Activated CD4-positive, alpha-beta T cell treated with anti-CD3 and anti-CD28 coated beads, Interleukin-2, amount 50 U/mL, for 16 hours (primary cell): ENCODE measurements around the gene ZCCHC24.
A peak's percentile ranks its signal among the peaks of the same experiment; 100 is the strongest.

ENCODE experiments used
- DNase-seq: peaks from one replicate; pipeline ENCODE4 v3.0.0-alpha.2; 2020

ZCCHC24 gene

GRCh38 chr10:79444199-79445119 is 965 bp downstream of the ZCCHC24 start:
- peak; percentile 27 for DNase-seq

- no peak for DNase-seq
Observed at GRCh38 chr10:79443338-79444198, 1.9 kb downstream of the ZCCHC24 start.

- DNase-seq = no peak
Observed at GRCh38 chr10:79442171-79443040, 3.0 kb downstream of the ZCCHC24 start.

GRCh38 chr10:79441433-79441832 is 4.0 kb downstream of the ZCCHC24 start:
- no peak for DNase-seq

GRCh38 chr10:79440281-79440680 is 5.1 kb downstream of the ZCCHC24 start:
- no peak for DNase-seq

GRCh38 chr10:79438699-79439085 is 6.7 kb downstream of the ZCCHC24 start:
- no peak for DNase-seq

- DNase-seq = no peak
Observed at GRCh38 chr10:79438021-79438698, 7.3 kb downstream of the ZCCHC24 start.

- DNase-seq = no peak
Observed at GRCh38 chr10:79437111-79437814, 8.2 kb downstream of the ZCCHC24 start.

GRCh38 chr10:79436850-79437103 is 8.6 kb downstream of the ZCCHC24 start:
- DNase-seq = no peak

GRCh38 chr10:79436066-79436849 is 9.2 kb downstream of the ZCCHC24 start:
- no peak for DNase-seq

GRCh38 chr10:79435271-79436065 is 10.0 kb downstream of the ZCCHC24 start:
- no peak for DNase-seq

GRCh38 chr10:79434821-79435251 is 10.6 kb downstream of the ZCCHC24 start:
- no peak for DNase-seq

- peak; percentile 68 for DNase-seq
Observed at GRCh38 chr10:79434223-79434687, 11.2 kb downstream of the ZCCHC24 start.

GRCh38 chr10:79433324-79434222 is 11.9 kb downstream of the ZCCHC24 start:
- no peak for DNase-seq

- no peak for DNase-seq
Observed at GRCh38 chr10:79431891-79432831, 13.3 kb downstream of the ZCCHC24 start.

GRCh38 chr10:79431428-79431827 is 14.0 kb downstream of the ZCCHC24 start:
- no peak for DNase-seq

- DNase-seq = no peak
Observed at GRCh38 chr10:79430936-79431335, 14.5 kb downstream of the ZCCHC24 start.
